Left colon (tissue), 2 donors: ENCODE results near the gene CACNA2D1. TPM values are rescaled to one million over a fixed set of nuclear protein-coding genes. Genes with fewer than 3 reads are reported as not detected.

Experiments
- ATAC-seq: fragments of 200-7000 bp; cut with Tn5 transposase; one replicate; pipeline ENCODE4 v1.9.1; 2020; ENCODE audit warnings: mild to moderate bottlenecking, moderate library complexity
- DNase-seq, 2 donors: peaks; one replicate each; pipeline ENCODE4 v3.0.0-alpha.2; 2020
- intact Hi-C, 2 donors: fragments of 100-400 bp; cut with DNase I in 1 of 2; cut with micrococcal nuclease in 1 of 2; formaldehyde crosslinking; loops; one replicate each; pipeline versions ENCODE4 v1.11.2 to v1.14.0; 2022; cut with DNase I, micrococcal nuclease
- total RNA-seq, 2 donors: library from RNA; stranded (reverse); fragmentation: NEBNext Ultra II Directional; extraction: Animal tissue kit (Norgen Biotek cat#: 25700); gene quantifications; one replicate each; pipeline ENCODE4 v1.2.1, GENCODE V29; 2021
- donor health status: DM: no; HTN: no; CAD: no.
- donor health status: DM: yes; HTN: yes; CAD: no.

CACNA2D1 gene
- total RNA-seq, 2 donors from 2014 or later: 2.5 to 10.9 TPM

DNA sequence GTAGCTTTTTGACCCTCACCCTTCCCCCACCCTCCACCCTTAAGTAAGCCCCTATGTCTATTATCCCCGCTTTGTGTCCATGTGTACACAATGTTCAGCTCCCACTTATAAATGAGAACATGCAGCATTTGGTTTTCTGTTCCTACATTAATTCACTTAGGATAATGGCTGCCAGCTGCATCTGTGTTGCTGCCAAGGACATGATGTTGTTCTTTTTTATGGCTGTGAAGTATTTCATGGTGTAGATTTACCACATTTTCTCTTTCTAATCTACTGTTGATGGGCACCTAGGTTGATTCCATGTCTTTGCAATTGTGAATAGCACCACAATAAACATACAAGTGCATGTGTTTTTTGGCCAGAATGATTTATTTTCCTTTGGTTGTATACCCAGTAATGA lies 232.2 kb downstream of the CACNA2D1 start:
- intact Hi-C loops: no loop called here
- ATAC-seq (no peak), DNase-seq (no peak)

DNA sequence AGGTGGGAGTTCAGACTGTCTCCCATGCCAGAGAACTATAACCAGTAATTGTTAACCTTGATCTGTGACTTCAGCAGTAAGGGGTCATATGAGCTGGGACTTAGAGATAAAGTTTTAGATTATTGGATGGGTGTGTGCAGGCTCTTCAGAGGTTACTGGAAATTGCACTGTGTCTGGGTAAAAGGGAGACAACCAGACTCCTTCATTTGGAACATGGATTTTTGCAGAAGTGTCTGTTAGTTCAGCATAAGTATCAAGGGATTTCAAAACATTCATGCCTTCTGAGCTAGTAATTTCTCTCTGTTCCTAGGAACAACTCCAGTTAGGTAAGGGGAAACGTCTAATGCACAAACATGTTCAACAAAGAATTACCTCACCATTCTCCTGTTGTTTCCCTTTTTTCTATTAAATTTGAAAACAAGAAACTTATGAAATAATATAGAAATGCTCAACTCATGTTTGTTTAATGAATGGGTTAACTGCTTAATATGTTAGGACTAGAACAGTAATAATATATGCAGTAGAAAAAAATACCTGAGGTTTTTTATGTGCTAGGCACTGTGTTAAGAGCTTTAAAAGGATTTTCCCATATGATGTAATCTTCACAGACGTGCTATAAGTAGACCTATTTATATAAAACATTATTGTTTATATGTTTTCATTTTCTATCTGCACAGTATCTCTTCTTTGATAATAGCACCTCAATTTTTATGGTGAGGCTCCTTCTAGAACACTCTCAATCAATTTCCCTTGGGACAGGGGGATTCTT lies 233.0 kb downstream of the CACNA2D1 start:
- intact Hi-C loops: no loop called here
- DNase-seq: no peak
- no peak for ATAC-seq

DNA sequence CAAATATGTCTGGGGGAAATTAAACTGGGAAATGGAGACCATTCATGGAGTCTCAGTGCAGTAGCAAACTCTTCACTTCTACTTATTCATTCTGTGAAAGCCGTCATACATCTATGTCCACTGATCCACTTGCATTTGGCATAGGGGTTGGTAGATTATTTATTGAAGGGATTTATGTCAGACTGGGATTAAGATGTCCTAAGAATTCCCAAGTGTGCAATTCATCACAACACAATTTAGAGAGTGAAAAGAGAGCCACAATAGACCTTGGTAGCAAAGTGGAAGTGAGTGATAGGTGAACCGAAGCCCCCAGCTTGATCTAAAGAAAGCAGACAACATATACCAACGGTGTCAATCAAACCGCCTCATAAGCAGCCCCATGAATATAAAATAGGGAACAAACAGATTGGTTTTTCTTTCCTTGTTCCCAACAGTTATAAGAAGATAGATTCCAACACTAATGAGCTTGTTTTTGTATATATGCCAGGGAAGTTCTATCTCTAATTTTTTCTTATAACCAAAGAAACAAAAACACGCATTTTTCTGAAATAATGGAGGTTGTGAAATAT lies 234.3 kb downstream of the CACNA2D1 start:
- DNase-seq (no peak), ATAC-seq (no peak)
- intact Hi-C loops: no loop called here

DNA sequence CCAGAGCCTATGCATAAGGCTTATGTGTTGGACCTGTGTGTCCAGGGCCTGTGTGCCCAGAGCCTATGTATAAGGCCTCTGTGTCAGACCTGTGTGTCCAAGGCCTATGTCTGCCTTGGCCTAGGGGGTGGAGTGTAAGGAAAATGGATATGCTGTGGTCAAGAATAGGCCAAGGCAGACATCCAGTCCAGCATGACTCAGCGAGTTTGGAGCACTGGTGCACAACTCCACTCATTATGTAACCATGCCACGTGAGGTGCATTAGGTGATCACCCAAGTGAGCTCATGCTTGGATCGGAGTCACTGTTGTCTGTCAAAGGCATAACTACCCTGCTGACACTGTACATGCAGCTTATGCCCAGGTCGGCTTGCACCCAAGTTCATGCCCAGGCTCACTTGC lies 238.9 kb downstream of the CACNA2D1 start:
- ATAC-seq (no peak), DNase-seq (no peak)
- intact Hi-C loops: no loop called here

DNA sequence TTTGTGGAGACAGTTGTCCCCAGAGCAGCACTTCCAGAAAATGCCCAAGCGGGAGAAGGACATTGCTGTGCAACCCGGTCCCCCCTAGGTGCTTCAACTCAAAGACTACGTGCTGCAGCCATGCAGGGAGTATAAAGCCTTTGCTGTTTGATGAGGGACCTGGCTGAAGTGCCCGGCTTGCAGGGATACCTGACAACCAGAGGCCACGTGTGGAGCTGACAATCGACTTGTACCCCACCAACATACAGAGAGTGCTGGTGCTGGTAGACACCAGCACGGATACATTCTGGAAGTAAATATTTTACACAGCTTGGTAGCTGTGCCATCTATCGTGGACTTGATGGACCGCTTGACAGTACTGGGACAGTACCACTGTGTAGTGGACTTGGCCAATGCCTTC lies 240.6 kb downstream of the CACNA2D1 start:
- ATAC-seq: no peak
- intact Hi-C loops: no loop called here

DNA sequence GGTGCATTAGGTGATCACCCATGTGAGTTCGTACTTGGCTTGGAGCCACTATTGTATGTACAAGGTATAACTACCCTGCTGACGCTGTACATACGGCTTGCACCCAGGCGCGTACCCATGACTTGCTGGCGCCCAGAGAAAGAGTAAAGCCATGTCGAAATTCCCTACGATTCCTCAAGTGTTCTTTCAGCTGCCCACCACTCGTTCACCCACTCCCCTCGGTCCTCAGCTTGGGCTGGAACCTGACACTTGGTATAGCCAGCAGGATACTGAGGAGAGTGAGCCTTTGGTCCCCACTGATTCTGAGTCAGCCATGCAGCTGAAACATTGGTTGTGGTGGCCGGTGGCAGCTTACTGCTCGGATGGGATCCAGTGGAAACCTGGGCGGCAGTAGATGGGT lies 241.5 kb downstream of the CACNA2D1 start:
- DNase-seq: no peak
- no peak for ATAC-seq

More for the DNA sequence above, 240.6 kb downstream of the CACNA2D1 start:
- DNase-seq: no peak

DNA sequence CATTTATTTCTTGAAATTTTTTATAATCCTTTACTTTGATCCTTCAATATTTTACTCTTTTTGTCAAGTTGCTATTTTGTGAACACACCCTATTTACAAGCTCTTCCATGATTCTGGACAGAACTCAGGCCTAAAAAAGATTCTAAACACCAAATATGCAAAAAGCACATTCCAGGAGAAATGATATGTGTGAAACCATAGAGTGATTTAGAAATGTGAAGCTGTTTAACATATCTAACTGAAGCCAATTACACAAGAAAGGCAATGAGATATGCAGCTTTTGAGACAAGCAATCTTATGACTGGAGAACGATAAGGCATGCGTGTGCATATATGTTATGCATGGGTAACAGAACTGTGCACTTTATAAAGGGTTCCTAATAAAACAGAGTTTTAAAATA lies 243.0 kb downstream of the CACNA2D1 start:
- no peak for DNase-seq
- intact Hi-C loops: no loop called here
- no peak for ATAC-seq

More for the DNA sequence above, 241.5 kb downstream of the CACNA2D1 start:
- intact Hi-C loops: no loop called here

DNA sequence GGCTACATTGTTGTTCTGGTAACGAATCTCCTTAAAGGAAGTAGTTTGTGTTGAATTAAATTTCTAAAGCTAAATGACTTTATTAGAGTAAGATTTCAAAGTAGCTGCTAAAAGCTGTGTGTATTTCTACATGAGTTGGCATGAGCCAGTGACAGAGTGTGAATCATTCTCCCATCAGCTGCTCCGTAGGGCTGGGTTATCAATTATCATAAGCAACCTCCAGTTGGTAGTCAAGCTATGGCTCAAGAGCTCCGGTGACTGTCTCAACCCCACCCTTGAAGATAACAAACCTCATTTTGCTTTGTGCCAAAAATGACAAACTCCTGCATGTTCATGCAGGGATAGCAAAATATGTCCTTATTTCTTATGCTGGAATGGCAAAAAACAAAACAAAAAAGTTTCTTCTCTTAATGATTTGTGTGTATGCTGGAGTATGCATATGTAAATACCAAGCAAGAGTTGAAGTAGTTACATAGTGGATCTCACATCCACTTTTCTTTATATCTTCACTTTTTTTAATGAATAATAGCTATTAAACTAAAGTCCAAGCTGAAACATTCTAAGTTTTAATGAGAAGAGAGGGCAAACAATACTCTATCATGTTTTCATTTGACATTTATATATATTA lies 249.4 kb downstream of the CACNA2D1 start:
- ATAC-seq (no peak), DNase-seq (no peak)
- intact Hi-C loops: no loop called here

DNA sequence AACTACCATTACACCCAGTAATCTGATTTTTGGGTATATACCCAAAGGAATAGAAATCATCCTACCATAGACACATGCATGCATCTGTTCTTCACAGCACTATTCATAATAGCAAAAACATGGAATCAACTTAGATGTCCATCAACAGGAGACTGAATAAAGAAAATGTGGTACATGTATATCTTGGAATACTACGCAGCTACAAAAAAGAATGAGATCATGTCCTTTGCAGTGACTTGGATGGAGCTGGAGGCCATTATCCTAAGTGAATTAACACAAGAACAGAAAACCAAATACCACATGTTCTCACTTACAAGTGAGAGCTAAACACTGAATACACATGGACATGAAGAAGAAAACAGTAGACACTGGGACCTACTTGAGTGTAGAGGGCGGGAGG lies 254.9 kb downstream of the CACNA2D1 start:
- ATAC-seq (no peak), DNase-seq (no peak)
- intact Hi-C loops: no loop called here

DNA sequence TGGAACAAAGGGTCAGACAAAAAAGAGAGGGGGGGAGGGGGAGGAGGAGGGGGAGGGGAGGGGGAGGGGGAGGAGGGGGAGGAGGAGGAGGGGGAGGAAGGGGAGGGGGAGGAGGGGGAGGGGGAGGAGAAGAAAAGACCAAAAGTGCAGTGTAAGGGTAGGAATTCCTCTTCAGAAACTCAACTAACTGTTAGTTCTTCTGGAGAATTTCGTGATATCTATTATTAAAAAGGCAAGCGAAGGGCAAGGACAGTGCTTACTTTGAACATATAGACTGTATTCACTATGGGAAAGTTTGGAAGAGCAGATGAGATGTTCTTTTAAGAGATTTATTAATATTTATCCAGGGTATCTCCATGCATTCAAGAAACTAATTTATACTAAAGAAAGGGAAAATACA lies 258.1 kb downstream of the CACNA2D1 start:
- intact Hi-C loops: no loop called here
- DNase-seq (no peak), ATAC-seq (no peak)

DNA sequence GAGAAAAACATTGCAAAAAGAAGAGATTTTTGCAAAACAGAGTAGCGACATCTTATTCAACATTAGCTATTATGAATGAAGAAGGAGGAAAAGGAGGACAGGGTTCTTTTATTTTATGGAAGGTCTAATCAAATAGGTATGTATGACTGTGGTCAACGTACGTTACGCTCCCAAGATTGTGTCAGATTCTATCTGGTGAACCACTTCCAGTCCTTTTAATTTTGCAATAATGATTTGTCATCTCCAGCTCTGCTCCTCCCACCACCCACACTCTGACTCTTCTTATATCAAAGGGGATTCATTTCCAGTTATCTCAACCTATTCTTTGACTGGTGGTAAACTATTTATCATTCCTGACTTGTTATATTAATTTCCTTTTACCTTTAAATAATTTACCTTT lies 259.9 kb downstream of the CACNA2D1 start:
- DNase-seq: no peak
- ATAC-seq: no peak
- intact Hi-C loops: no loop called here

DNA sequence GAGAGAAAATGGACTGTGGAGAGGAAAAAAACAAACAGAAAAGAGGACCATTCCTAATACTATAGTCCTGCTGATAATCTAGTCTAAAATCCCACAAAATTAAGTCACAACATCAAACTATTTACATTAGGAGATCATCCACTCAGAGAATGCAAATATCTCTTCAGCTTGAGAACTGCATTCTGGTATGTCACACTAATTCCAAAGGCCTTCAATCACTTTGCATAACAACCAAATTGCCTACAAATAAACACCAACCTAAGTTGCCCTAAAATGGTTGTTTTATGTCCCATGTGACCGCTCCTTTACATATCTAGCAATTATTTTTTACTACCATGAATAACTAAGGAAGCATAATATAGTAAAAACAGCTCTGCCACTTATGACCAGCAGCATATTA lies 264.3 kb downstream of the CACNA2D1 start:
- no peak for ATAC-seq
- no peak for DNase-seq
- intact Hi-C loops: no loop called here

DNA sequence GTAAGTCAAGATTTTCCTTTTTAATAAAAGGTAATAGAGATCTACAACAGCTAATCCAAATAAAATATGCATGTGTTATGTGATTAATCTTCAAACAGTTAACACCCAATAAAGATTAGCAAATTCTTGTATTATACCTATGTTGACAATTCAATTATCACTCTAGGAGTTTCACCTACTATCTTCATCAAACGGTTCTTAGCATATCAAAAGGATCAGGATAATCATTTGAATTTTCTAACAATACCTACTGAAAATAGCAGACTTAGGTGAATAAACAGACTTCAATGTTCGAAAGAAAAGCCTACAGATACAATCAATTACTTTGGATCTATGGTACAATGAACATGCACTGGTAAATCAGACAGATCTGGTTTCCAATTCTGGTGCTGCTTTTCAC lies 268.3 kb downstream of the CACNA2D1 start:
- DNase-seq: no peak
- intact Hi-C loops: no loop called here
- ATAC-seq: no peak

DNA sequence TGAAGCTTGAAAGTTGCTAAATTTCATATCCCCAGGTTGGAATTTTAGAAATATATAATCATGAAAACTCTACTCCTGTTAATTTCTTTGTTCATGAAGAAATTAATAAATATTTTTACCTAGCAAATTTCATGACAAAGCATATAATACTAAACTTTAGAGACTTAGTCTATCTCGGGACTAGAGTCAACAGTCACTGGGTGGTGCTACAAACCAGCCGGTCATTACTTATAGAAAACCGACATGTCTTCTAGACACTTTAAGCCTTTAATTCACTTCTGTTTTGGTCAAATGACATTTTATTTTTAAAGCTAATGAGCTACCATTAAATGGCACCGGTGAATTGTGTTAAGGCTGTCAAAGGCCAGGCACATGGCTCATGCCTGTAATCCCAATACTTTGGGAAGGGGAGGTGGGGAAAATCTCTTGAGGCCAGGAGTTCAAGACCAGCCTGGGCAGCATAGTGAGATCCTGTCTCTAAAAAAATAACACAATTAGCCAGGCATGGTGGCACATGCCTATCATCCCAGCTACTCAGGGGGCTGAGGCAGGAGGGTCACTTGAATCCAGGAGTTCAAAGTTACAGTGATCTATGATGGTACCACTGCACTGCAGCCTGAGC lies 270.1 kb downstream of the CACNA2D1 start:
- no peak for DNase-seq

DNA sequence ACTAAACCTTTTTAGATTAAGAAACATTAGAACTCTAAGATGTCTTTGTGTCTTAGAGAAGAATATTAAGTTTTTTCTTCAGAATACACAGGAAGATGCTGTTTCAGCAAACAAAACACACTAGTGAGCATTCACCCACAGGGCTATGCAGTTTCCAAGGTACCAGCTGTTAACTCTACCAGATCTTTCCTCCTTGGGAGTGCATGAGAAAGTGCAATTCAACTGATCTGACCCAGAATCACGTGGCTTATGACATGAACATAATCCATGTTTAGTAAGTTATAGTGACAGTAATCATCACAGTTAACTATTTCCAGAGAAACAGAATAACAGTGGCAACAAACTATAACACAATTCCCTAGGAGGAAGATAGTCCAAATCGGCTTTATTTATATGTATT lies 270.7 kb downstream of the CACNA2D1 start:
- DNase-seq (no peak), ATAC-seq (no peak)
- intact Hi-C loops: no loop called here

More for the DNA sequence above, 270.1 kb downstream of the CACNA2D1 start:
- intact Hi-C loops: no loop called here
- ATAC-seq: no peak

DNA sequence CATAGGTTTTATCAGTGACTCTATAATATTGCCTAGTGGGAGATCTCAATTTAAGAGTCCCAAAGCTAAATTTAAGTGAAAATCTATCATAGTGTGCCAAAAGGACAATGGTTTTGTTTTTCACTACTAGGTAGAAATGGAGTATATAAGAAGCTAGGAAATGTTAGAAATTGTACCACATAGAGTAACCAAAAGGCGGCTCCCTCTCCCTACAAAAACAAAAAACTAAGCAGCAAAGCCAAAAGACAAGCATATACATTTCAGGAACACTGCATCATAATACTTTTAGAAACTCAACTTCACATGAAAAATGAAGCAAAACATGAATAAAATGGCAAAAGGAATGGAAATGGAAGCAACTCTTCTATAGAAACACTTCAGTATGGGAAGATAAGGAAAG lies 271.6 kb downstream of the CACNA2D1 start:
- no peak for ATAC-seq
- DNase-seq: no peak
- intact Hi-C loops: no loop called here

DNA sequence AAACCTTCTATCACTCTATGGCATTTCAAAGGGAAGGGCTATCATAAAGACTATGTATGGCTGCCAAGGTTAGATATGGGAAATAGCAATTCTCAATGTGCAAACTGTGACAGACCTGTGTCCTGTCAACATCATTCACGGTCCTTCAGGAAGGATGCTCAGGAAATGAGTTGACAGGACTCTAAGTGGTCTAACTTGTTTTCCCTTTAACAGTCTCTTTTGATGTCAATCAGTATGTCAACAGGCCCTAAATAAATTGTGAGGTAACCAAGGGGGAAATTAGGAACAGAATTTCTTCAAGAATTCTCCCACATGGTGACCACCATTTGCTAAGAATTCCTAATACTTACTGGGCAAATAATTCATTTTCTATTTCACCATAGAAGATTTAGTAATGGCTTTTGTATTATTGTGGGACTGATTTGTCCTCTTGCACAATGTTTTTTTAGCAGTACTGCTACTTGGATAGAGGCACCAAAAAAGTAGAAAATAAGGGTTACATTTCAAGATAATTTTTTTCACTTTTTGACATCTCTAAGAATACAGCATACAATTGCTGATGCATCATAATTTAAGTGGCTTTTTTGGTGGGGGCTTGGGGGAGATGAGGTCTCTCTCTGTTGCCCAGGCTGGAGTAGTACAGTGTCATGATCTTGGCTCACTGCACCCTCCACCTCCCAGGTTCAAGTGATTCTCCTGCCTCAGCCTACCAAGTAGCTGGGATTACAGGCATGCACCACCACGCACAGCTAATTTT lies 275.8 kb downstream of the CACNA2D1 start:
- no peak for ATAC-seq
- DNase-seq: no peak
- intact Hi-C loops: no loop called here

DNA sequence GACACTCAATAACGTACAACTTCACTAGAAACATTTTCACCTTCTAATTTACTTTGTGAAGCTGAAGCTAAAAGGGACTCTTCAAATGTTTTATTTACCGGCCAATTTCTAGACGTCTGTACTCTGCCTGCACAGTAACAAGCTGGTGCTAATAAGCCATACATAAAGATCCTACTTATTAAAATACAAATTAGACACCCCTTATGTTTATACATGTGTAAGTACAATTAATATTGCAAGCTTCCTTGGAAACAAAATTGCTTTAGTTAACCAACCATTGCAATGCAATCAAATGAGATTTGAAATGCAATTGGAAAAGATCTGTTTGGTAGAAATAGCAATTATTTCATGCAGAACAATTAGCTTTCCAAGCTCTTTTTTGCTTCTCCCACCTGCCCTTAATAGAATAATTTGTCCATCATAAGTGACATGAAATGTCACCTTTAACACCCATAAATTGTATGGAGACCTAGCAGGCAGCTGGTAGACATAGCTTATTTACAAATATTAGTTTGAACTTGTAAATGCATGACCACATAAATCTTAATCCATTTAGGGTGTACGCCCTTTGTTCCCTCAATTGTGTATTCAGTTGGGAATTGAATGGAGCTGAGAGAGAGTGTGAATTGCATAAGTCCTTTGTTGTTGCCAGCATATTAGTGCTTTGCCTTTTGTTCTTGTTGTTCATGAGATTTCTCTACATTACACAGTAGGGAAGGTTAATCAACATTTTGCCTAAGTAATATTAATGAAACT lies 277.1 kb downstream of the CACNA2D1 start:
- ATAC-seq: no peak
- intact Hi-C loops: no loop called here

DNA sequence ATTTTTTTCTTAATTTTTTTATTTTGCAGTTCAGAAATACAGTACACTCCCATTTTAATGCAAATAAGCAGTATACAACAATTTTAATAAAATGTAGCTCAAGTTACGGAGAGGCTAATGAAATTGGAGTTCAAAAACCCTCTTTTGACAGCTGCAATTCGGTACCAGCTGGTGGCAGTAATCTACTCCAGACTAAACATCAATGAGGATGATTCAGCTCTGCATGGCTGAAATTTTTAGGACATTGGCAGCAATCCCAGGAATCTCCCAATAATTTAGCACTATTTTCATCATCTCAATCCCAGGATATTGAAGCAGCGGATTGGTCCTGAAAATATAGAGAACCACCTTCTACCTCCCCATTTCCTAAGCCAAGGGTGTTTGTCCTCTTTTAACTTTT lies 278.8 kb downstream of the CACNA2D1 start:
- intact Hi-C loops: no loop called here
- no peak for DNase-seq

More for the DNA sequence above, 277.1 kb downstream of the CACNA2D1 start:
- no peak for DNase-seq

More for the DNA sequence above, 278.8 kb downstream of the CACNA2D1 start:
- no peak for ATAC-seq
